ENCODE measurements around the gene MACROD2.
"Not testable (repeated sequence)": the region's sequence is repeated elsewhere in the genome, so short reads cannot be mapped to it uniquely, and the experiment has no call there.

Gene MACROD2

DNA sequence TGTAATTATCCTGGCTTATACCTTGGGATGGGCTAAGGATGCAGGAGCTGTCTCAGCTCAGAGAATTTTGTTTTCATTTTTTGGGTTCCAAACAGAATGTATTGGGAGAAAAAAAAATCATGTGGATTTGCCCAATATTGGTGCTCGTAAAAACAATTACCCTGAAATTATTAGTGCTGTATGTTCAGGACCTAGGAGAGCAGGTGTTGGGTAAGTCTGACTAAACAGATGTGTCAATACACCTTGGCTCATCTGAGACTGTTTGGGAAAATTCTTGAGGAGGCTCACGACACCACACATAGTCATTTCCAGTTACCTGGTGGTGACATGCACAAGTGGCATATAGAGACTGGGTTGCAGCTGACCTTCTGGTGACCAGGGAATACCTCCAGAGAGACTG is 1144.2 kb downstream of the MACROD2 start:
- TF ChIP-seq PPARA (CRISPR knock-in tag; IDR thresholded peaks at IDR 0.05; ENCODE audit: borderline replicate concordance) (no peak), GLIS3 (CRISPR knock-in tag; IDR thresholded peaks at IDR 0.05) (no peak), ARNTL (CRISPR knock-in tag; IDR thresholded peaks at IDR 0.05; ENCODE audit: borderline replicate concordance, low read depth) (no peak), RARB (CRISPR knock-in tag; IDR thresholded peaks at IDR 0.05) (no peak)
- ATAC-seq = no peak

DNA sequence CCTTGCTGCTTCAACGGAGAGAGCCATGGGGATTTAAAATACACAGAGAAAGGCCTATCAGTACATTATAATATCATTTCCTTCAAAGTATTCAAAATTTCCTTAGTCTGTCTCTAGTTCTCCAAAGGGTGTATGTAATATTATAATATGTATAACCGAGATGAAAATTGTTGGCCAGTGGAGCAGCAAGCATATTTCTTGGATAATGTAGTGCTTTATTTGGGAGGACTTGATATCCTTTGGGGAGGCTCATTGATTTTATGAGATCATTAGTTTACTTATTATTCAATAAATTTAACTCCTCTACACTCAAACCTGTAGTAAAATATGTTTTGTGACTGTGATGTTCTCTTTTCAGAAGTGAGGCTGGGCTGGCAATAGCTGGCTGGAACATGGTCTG is 1145.0 kb downstream of the MACROD2 start:
- no peak for ATAC-seq
- no peak for TF ChIP-seq BACH2 (CRISPR knock-in tag; IDR thresholded peaks at IDR 0.05; ENCODE audit: borderline replicate concordance)
- no peak for TF ChIP-seq TOX (CRISPR knock-in tag; IDR thresholded peaks at IDR 0.05; ENCODE audit: borderline replicate concordance)
- TF ChIP-seq ARNTL (CRISPR knock-in tag; IDR thresholded peaks at IDR 0.05; ENCODE audit: borderline replicate concordance, low read depth) = no peak
- no peak for TF ChIP-seq ZNF70 (CRISPR knock-in tag; IDR thresholded peaks at IDR 0.05)
- TF ChIP-seq, protein P1, sequence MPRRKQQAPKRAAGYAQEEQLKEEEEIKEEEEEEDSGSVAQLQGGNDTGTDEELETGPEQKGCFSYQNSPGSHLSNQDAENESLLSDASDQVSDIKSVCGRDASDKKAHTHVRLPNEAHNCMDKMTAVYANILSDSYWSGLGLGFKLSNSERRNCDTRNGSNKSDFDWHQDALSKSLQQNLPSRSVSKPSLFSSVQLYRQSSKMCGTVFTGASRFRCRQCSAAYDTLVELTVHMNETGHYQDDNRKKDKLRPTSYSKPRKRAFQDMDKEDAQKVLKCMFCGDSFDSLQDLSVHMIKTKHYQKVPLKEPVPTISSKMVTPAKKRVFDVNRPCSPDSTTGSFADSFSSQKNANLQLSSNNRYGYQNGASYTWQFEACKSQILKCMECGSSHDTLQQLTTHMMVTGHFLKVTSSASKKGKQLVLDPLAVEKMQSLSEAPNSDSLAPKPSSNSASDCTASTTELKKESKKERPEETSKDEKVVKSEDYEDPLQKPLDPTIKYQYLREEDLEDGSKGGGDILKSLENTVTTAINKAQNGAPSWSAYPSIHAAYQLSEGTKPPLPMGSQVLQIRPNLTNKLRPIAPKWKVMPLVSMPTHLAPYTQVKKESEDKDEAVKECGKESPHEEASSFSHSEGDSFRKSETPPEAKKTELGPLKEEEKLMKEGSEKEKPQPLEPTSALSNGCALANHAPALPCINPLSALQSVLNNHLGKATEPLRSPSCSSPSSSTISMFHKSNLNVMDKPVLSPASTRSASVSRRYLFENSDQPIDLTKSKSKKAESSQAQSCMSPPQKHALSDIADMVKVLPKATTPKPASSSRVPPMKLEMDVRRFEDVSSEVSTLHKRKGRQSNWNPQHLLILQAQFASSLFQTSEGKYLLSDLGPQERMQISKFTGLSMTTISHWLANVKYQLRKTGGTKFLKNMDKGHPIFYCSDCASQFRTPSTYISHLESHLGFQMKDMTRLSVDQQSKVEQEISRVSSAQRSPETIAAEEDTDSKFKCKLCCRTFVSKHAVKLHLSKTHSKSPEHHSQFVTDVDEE (CRISPR knock-in tag; IDR thresholded peaks at IDR 0.05) = no peak
- no peak for TF ChIP-seq ZFP3 (CRISPR knock-in tag; IDR thresholded peaks at IDR 0.05)
- TF ChIP-seq, protein P2, sequence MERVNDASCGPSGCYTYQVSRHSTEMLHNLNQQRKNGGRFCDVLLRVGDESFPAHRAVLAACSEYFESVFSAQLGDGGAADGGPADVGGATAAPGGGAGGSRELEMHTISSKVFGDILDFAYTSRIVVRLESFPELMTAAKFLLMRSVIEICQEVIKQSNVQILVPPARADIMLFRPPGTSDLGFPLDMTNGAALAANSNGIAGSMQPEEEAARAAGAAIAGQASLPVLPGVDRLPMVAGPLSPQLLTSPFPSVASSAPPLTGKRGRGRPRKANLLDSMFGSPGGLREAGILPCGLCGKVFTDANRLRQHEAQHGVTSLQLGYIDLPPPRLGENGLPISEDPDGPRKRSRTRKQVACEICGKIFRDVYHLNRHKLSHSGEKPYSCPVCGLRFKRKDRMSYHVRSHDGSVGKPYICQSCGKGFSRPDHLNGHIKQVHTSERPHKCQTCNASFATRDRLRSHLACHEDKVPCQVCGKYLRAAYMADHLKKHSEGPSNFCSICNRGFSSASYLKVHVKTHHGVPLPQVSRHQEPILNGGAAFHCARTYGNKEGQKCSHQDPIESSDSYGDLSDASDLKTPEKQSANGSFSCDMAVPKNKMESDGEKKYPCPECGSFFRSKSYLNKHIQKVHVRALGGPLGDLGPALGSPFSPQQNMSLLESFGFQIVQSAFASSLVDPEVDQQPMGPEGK (CRISPR knock-in tag; IDR thresholded peaks at IDR 0.05; ENCODE audit: borderline replicate concordance) = no peak
- TF ChIP-seq ESRRG (CRISPR knock-in tag; IDR thresholded peaks at IDR 0.05) = no peak
- TF ChIP-seq, protein P3, sequence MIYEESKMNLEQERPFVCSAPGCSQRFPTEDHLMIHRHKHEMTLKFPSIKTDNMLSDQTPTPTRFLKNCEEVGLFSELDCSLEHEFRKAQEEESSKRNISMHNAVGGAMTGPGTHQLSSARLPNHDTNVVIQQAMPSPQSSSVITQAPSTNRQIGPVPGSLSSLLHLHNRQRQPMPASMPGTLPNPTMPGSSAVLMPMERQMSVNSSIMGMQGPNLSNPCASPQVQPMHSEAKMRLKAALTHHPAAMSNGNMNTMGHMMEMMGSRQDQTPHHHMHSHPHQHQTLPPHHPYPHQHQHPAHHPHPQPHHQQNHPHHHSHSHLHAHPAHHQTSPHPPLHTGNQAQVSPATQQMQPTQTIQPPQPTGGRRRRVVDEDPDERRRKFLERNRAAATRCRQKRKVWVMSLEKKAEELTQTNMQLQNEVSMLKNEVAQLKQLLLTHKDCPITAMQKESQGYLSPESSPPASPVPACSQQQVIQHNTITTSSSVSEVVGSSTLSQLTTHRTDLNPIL (CRISPR knock-in tag; IDR thresholded peaks at IDR 0.05; ENCODE audit: low read depth) = no peak
- TF ChIP-seq ISL1 (CRISPR knock-in tag; IDR thresholded peaks at IDR 0.05) = no peak
- no peak for TF ChIP-seq PPARA (CRISPR knock-in tag; IDR thresholded peaks at IDR 0.05; ENCODE audit: borderline replicate concordance)
- no peak for TF ChIP-seq ZNF8 (CRISPR knock-in tag; IDR thresholded peaks at IDR 0.05)
- TF ChIP-seq TCF4 (CRISPR knock-in tag; IDR thresholded peaks at IDR 0.05; ENCODE audit: borderline replicate concordance) = no peak
- no peak for TF ChIP-seq RARB (CRISPR knock-in tag; IDR thresholded peaks at IDR 0.05)

DNA sequence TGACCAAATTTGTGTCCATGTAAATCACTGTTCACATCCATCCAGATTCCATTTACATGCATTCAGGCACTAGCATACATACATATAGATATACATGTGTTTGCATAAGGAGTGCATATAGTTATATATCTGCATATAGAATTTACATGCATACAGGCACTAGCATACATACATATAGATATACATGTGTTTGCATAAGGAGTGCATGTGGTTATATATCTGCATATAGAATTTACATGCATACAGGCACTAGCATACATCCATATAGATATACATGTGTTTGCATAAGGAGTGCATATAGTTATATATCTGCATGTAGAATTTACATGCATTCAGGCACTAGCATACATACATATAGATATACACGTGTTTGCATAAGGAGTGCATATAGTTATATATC is 1145.6 kb downstream of the MACROD2 start:
- not testable (repeated sequence) for ATAC-seq

DNA sequence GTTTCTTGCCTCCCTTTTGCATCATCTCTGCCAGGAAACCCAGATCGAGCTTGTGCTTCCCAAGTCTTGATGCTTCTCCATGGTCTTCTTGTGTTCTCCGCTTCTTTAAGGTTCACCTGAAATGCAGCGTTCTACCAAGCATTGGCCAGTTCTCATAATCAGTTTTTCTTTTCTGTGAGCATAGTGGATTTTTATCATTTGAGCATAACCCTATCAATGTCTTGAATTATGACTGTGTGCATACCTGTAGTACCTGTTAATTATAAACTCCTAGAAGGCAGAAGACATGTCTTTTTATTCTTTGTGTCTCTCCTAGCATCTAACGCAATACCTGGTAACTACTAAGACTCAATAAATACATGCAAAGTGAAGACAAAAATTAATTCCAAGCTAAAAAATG is 1146.5 kb downstream of the MACROD2 start:
- no peak for ATAC-seq
- no peak for TF ChIP-seq ZFP3 (CRISPR knock-in tag; IDR thresholded peaks at IDR 0.05)
- TF ChIP-seq RARB (CRISPR knock-in tag; IDR thresholded peaks at IDR 0.05) = no peak
- no peak for TF ChIP-seq ZNF70 (CRISPR knock-in tag; IDR thresholded peaks at IDR 0.05)
- no peak for TF ChIP-seq ISL1 (CRISPR knock-in tag; IDR thresholded peaks at IDR 0.05)
- TF ChIP-seq CSDC2 (CRISPR knock-in tag; IDR thresholded peaks at IDR 0.05) = no peak
- TF ChIP-seq, protein P4, sequence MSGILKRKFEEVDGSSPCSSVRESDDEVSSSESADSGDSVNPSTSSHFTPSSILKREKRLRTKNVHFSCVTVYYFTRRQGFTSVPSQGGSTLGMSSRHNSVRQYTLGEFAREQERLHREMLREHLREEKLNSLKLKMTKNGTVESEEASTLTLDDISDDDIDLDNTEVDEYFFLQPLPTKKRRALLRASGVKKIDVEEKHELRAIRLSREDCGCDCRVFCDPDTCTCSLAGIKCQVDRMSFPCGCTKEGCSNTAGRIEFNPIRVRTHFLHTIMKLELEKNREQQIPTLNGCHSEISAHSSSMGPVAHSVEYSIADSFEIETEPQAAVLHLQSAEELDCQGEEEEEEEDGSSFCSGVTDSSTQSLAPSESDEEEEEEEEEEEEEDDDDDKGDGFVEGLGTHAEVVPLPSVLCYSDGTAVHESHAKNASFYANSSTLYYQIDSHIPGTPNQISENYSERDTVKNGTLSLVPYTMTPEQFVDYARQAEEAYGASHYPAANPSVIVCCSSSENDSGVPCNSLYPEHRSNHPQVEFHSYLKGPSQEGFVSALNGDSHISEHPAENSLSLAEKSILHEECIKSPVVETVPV (CRISPR knock-in tag; IDR thresholded peaks at IDR 0.05) = no peak
- TF ChIP-seq TOX (CRISPR knock-in tag; IDR thresholded peaks at IDR 0.05; ENCODE audit: borderline replicate concordance) = no peak
- no peak for TF ChIP-seq ZFP30 (CRISPR knock-in tag; IDR thresholded peaks at IDR 0.05)

DNA sequence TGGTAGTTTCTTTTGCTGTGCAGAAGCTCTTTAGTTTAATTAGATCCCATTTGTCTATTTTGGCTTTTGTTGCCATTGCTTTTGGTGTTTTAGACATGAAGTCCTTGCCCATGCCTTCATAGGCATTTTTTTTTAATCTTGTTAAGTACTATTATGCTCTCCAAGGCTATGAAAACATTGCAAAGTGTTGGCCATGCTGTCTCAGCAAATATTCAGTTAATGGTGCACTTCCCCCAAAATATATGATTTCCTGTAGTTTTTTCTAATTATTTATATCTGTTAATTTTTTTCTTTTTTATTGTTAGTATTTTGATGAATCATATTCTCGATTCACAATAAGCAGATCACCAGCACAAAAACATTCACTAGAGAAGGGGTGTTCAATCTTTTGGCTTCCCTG is 1148.2 kb downstream of the MACROD2 start:
- ATAC-seq = no peak
- TF ChIP-seq RARB (CRISPR knock-in tag; IDR thresholded peaks at IDR 0.05) (no peak), PPARA (CRISPR knock-in tag; IDR thresholded peaks at IDR 0.05; ENCODE audit: borderline replicate concordance) (no peak), TOX (CRISPR knock-in tag; IDR thresholded peaks at IDR 0.05; ENCODE audit: borderline replicate concordance) (no peak), ZFP30 (CRISPR knock-in tag; IDR thresholded peaks at IDR 0.05) (no peak), SNAI2 (CRISPR knock-in tag; IDR thresholded peaks at IDR 0.05) (no peak), TCF4 (CRISPR knock-in tag; IDR thresholded peaks at IDR 0.05; ENCODE audit: borderline replicate concordance) (no peak), ESRRG (CRISPR knock-in tag; IDR thresholded peaks at IDR 0.05) (no peak), CSDC2 (CRISPR knock-in tag; IDR thresholded peaks at IDR 0.05) (no peak), OSR1 (CRISPR knock-in tag; IDR thresholded peaks at IDR 0.05) (no peak), ZNF70 (CRISPR knock-in tag; IDR thresholded peaks at IDR 0.05) (no peak), ZFP3 (CRISPR knock-in tag; IDR thresholded peaks at IDR 0.05) (no peak), GLIS3 (CRISPR knock-in tag; IDR thresholded peaks at IDR 0.05) (no peak)
- TF ChIP-seq, protein P4 (CRISPR knock-in tag; IDR thresholded peaks at IDR 0.05) = no peak
- TF ChIP-seq, protein P5, sequence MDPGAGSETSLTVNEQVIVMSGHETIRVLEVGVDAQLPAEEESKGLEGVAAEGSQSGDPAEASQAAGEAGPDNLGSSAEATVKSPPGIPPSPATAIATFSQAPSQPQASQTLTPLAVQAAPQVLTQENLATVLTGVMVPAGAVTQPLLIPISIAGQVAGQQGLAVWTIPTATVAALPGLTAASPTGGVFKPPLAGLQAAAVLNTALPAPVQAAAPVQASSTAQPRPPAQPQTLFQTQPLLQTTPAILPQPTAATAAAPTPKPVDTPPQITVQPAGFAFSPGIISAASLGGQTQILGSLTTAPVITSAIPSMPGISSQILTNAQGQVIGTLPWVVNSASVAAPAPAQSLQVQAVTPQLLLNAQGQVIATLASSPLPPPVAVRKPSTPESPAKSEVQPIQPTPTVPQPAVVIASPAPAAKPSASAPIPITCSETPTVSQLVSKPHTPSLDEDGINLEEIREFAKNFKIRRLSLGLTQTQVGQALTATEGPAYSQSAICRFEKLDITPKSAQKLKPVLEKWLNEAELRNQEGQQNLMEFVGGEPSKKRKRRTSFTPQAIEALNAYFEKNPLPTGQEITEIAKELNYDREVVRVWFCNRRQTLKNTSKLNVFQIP (CRISPR knock-in tag; IDR thresholded peaks at IDR 0.05; ENCODE audit: borderline replicate concordance, low read depth) = no peak
- TF ChIP-seq, protein P3 (CRISPR knock-in tag; IDR thresholded peaks at IDR 0.05; ENCODE audit: low read depth) = no peak
